Activated naive CD8-positive, alpha-beta T cell (primary cell): ENCODE measurements around the gene HOXC11.

Experiments used
- H3K27ac Mint-ChIP-seq: one replicate; pipeline ENCODE4 v1.8.0; 2021; ENCODE audit warnings: mixed read lengths
- H3K27me3 Mint-ChIP-seq: one replicate; pipeline ENCODE4 v1.8.0; 2021; ENCODE audit warnings: mixed read lengths
- H3K36me3 Mint-ChIP-seq: one replicate; pipeline ENCODE4 v1.8.0; 2021; ENCODE audit warnings: mixed read lengths
- H3K4me1 Mint-ChIP-seq: one replicate; pipeline ENCODE4 v1.8.0; 2021; ENCODE audit warnings: low read depth, mixed read lengths
- H3K4me3 Mint-ChIP-seq: one replicate; pipeline ENCODE4 v1.8.0; 2021; ENCODE audit warnings: mild to moderate bottlenecking, mixed read lengths
- H3K9me3 Mint-ChIP-seq: one replicate; pipeline ENCODE4 v1.8.0; 2021; ENCODE audit warnings: low read depth, mixed read lengths

Gene HOXC11

GRCh38 chr12:53938326-53939140, 34.4 kb upstream of the HOXC11 start, which contains the start of gene HOXC13:
TSS of gene HOXC13 (plus strand) at chr12:53938831. CDS start at chr12:53938907, 76 bp downstream.
- no peaks in the 10 kb centered on the region for H3K36me3 Mint-ChIP-seq
- H3K9me3 Mint-ChIP-seq = no peaks in the 10 kb centered on the region
- peaks cover 24% of the 10 kb centered on the region for H3K4me1 Mint-ChIP-seq
- no peak within 1 kb of the TSS for H3K27ac Mint-ChIP-seq
- H3K4me3 Mint-ChIP-seq = peak within 1 kb of the TSS; percentile 30
- peaks cover 57% of the 10 kb centered on the region for H3K27me3 Mint-ChIP-seq

- Mint-ChIP-seq H3K4me3 (no peak overlapping the region), H3K27me3 (peaks cover 57% of the 10 kb centered on the region), H3K36me3 (no peaks in the 10 kb centered on the region), H3K27ac (no peak overlapping the region), H3K9me3 (no peaks in the 10 kb centered on the region), H3K4me1 (peaks cover 24% of the 10 kb centered on the region)
Measured at GRCh38 chr12:53939141-53940108, 33.5 kb upstream of the HOXC11 start.

- Mint-ChIP-seq H3K27me3 (peaks cover 58% of the 10 kb centered on the region), H3K9me3 (no peaks in the 10 kb centered on the region), H3K4me1 (peaks cover 22% of the 10 kb centered on the region), H3K36me3 (no peaks in the 10 kb centered on the region), H3K4me3 (no peak overlapping the region), H3K27ac (no peak overlapping the region)
Measured at GRCh38 chr12:53940443-53941014, 32.4 kb upstream of the HOXC11 start.

- Mint-ChIP-seq H3K27ac (peak overlapping the region; percentile 54), H3K4me3 (no peak overlapping the region), H3K36me3 (no peaks in the 10 kb centered on the region), H3K27me3 (peaks cover 56% of the 10 kb centered on the region), H3K9me3 (no peaks in the 10 kb centered on the region), H3K4me1 (peaks cover 15% of the 10 kb centered on the region)
Measured at GRCh38 chr12:53941187-53941586, 31.7 kb upstream of the HOXC11 start.

- peaks cover 56% of the 10 kb centered on the region for H3K27me3 Mint-ChIP-seq
- H3K27ac Mint-ChIP-seq = no peak overlapping the region
- no peaks in the 10 kb centered on the region for H3K36me3 Mint-ChIP-seq
- H3K4me1 Mint-ChIP-seq = peaks cover 14% of the 10 kb centered on the region
- H3K9me3 Mint-ChIP-seq = no peaks in the 10 kb centered on the region
- H3K4me3 Mint-ChIP-seq = no peak overlapping the region
Measured at GRCh38 chr12:53941750-53942149, 31.2 kb upstream of the HOXC11 start.

- Mint-ChIP-seq H3K9me3 (no peaks in the 10 kb centered on the region), H3K4me3 (no peak overlapping the region), H3K36me3 (no peaks in the 10 kb centered on the region), H3K4me1 (peaks cover 10% of the 10 kb centered on the region), H3K27ac (no peak overlapping the region), H3K27me3 (peaks cover 52% of the 10 kb centered on the region)
Measured at GRCh38 chr12:53942467-53942997, 30.4 kb upstream of the HOXC11 start.

- Mint-ChIP-seq H3K4me3 (no peak overlapping the region), H3K4me1 (peaks cover 4% of the 10 kb centered on the region), H3K27me3 (peaks cover 58% of the 10 kb centered on the region), H3K36me3 (no peaks in the 10 kb centered on the region), H3K9me3 (no peaks in the 10 kb centered on the region), H3K27ac (no peak overlapping the region)
Measured at GRCh38 chr12:53944209-53944608, 28.7 kb upstream of the HOXC11 start.

- Mint-ChIP-seq H3K27me3 (peaks cover 54% of the 10 kb centered on the region), H3K27ac (no peak overlapping the region), H3K9me3 (no peaks in the 10 kb centered on the region), H3K4me3 (no peak overlapping the region), H3K36me3 (no peaks in the 10 kb centered on the region), H3K4me1 (peaks cover 4% of the 10 kb centered on the region)
Measured at GRCh38 chr12:53944907-53945847, 27.7 kb upstream of the HOXC11 start.

GRCh38 chr12:53947743-53948142, 25.2 kb upstream of the HOXC11 start:
- no peaks in the 10 kb centered on the region for H3K36me3 Mint-ChIP-seq
- peaks cover 54% of the 10 kb centered on the region for H3K27me3 Mint-ChIP-seq
- H3K27ac Mint-ChIP-seq = no peak overlapping the region
- peaks cover 15% of the 10 kb centered on the region for H3K4me1 Mint-ChIP-seq
- H3K9me3 Mint-ChIP-seq = no peaks in the 10 kb centered on the region
- no peak overlapping the region for H3K4me3 Mint-ChIP-seq

GRCh38 chr12:53948650-53949593, 24.0 kb upstream of the HOXC11 start:
- Mint-ChIP-seq H3K36me3 (no peaks in the 10 kb centered on the region), H3K4me3 (no peak overlapping the region), H3K27ac (no peak overlapping the region), H3K4me1 (peaks cover 22% of the 10 kb centered on the region), H3K27me3 (peaks cover 53% of the 10 kb centered on the region), H3K9me3 (no peaks in the 10 kb centered on the region)

GRCh38 chr12:53949631-53950436, 23.1 kb upstream of the HOXC11 start:
- Mint-ChIP-seq H3K4me1 (peaks cover 28% of the 10 kb centered on the region), H3K36me3 (no peaks in the 10 kb centered on the region), H3K27me3 (peaks cover 52% of the 10 kb centered on the region), H3K9me3 (no peaks in the 10 kb centered on the region), H3K27ac (no peak overlapping the region), H3K4me3 (no peak overlapping the region)

GRCh38 chr12:53950437-53950773, 22.5 kb upstream of the HOXC11 start:
- no peaks in the 10 kb centered on the region for H3K36me3 Mint-ChIP-seq
- peaks cover 48% of the 10 kb centered on the region for H3K27me3 Mint-ChIP-seq
- peak overlapping the region; percentile 54 for H3K27ac Mint-ChIP-seq
- no peaks in the 10 kb centered on the region for H3K9me3 Mint-ChIP-seq
- peaks cover 25% of the 10 kb centered on the region for H3K4me1 Mint-ChIP-seq
- H3K4me3 Mint-ChIP-seq = no peak overlapping the region
